IMR-90 (cell line): ENCODE data around the gene FOXP4. TPM values are rescaled to one million over a fixed set of nuclear protein-coding genes. Genes with fewer than 3 reads are reported as not detected.

ENCODE experiments used
- ATAC-seq: fragments of 200-7000 bp; cut with Tn5 transposase; 2 replicates; pipeline ENCODE4 v1.9.1; 2020; ENCODE audit warnings: low read depth, mild to moderate bottlenecking, moderate library complexity
- BruUV-seq: library from RNA; stranded (reverse); fragments of 400-500 nt; replicated peaks from 2 replicates; lab custom pipeline; 2021; lab: Mats Ljungman, UMichigan
- CTCF ChIA-PET: fragments of 300-600 bp; formaldehyde crosslinking; extraction: SDS; loops from one replicate; lab custom pipeline; 2021; ENCODE audit warnings: antibody characterized with exemption; lab: Yijun Ruan, JAX
- POLR2A ChIA-PET: fragments of 300-600 bp; sonication (Branson Sonifier 250); formaldehyde crosslinking; loops from one replicate; lab custom pipeline; 2022; ENCODE audit warnings: antibody characterized with exemption; ENCODE audit not compliant: unreplicated experiment; lab: Charles Lee
- DNase-seq: peaks from one replicate; pipeline ENCODE4 v3.0.0; 2013
- H2AFZ ChIP-seq: replicated peaks from 2 replicates; pipeline ENCODE3; 2013; ENCODE audit warnings: low read length, mild to moderate bottlenecking; ENCODE audit not compliant: poor library complexity
- H2AK5ac ChIP-seq: 2 replicates; pipeline ENCODE4 v1.6.1; 2013; ENCODE audit warnings: low read depth, low read length, inconsistent platforms
- H2AK9ac ChIP-seq: replicated peaks from 2 replicates; pipeline ENCODE3; 2013; ENCODE audit warnings: mild to moderate bottlenecking, low read depth, low read length, moderate library complexity; ENCODE audit not compliant: poor library complexity
- H2BK120ac ChIP-seq: 2 replicates; pipeline ENCODE4 v1.6.1; 2013; ENCODE audit warnings: low read depth, low read length, inconsistent platforms
- H2BK15ac ChIP-seq: 3 replicates; pipeline ENCODE4 v1.6.1; 2013; ENCODE audit warnings: low read depth, low read length, inconsistent platforms
- H2BK20ac ChIP-seq: 2 replicates; pipeline ENCODE4 v1.6.1; 2013; ENCODE audit warnings: low read depth, mild to moderate bottlenecking, inconsistent platforms, low read length, moderate library complexity
- H2BK5ac ChIP-seq: 2 replicates; pipeline ENCODE4 v1.6.1; 2013; ENCODE audit warnings: mild to moderate bottlenecking, low read depth, low read length, inconsistent platforms; ENCODE audit not compliant: poor library complexity, severe bottlenecking
- H3K14ac ChIP-seq: replicated peaks from 2 replicates; pipeline ENCODE4 v1.6.1; 2013; ENCODE audit warnings: low read depth, low read length, inconsistent platforms
- H3K18ac ChIP-seq: 2 replicates; pipeline ENCODE4 v1.6.1; 2013; ENCODE audit warnings: low read depth, low read length, control low read depth
- H3K23ac ChIP-seq: 2 replicates; pipeline ENCODE4 v1.6.1; 2013; ENCODE audit warnings: low read depth, low read length, inconsistent platforms
- H3K27ac ChIP-seq: 2 replicates; pipeline ENCODE4 v1.5.1; 2013; ENCODE audit warnings: mild to moderate bottlenecking, control low read depth, low read length; ENCODE audit not compliant: insufficient read depth
- H3K27me3 ChIP-seq: 2 replicates; pipeline ENCODE4 v1.6.1; 2013; ENCODE audit warnings: low read length; ENCODE audit not compliant: control insufficient read depth, insufficient read depth
- H3K36me3 ChIP-seq: 2 replicates; pipeline ENCODE4 v1.6.1; 2013; ENCODE audit warnings: low read length, mixed read lengths; ENCODE audit not compliant: control insufficient read depth, insufficient read depth
- H3K4ac ChIP-seq: 2 replicates; pipeline ENCODE4 v1.6.1; 2013; ENCODE audit warnings: low read depth, low read length, inconsistent platforms
- H3K4me1 ChIP-seq: 2 replicates; pipeline ENCODE4 v1.6.1; 2013; ENCODE audit warnings: low read length, mixed read lengths; ENCODE audit not compliant: control insufficient read depth, insufficient read depth
- H3K4me2 ChIP-seq: 2 replicates; pipeline ENCODE4 v1.6.1; 2013; ENCODE audit warnings: low read depth, mild to moderate bottlenecking, control low read depth, low read length, moderate library complexity
- H3K4me3 ChIP-seq: 2 replicates; pipeline ENCODE4 v1.5.1; 2013; ENCODE audit warnings: low read depth, mild to moderate bottlenecking, control low read depth, low read length, moderate library complexity; ENCODE audit not compliant: insufficient read depth
- H3K56ac ChIP-seq: 2 replicates; pipeline ENCODE4 v1.6.1; 2013; ENCODE audit warnings: low read length, inconsistent platforms; ENCODE audit not compliant: insufficient read depth; ENCODE audit errors: extremely low read depth
- H3K79me1 ChIP-seq, 2 experiments: 2 replicates each; pipeline ENCODE4 v1.6.1; 2013; ENCODE audit warnings: low read length in 2 of 2, inconsistent platforms in 1 of 2, low read depth in 1 of 2
- H3K9ac ChIP-seq: 2 replicates; pipeline ENCODE4 v1.6.1; 2013; ENCODE audit warnings: low read depth, low read length, control low read depth
- H3K9me1 ChIP-seq: 2 replicates; pipeline ENCODE4 v1.6.1; 2013; ENCODE audit warnings: low read length, inconsistent platforms; ENCODE audit not compliant: insufficient read depth
- H3K9me3 ChIP-seq: 2 replicates; pipeline ENCODE4 v1.6.1; 2013; ENCODE audit warnings: low read length; ENCODE audit not compliant: control insufficient read depth, insufficient read depth
- H4K20me1 ChIP-seq: 2 replicates; pipeline ENCODE4 v1.6.1; 2013; ENCODE audit warnings: low read length, inconsistent platforms; ENCODE audit not compliant: insufficient read depth
- H4K5ac ChIP-seq: 2 replicates; pipeline ENCODE4 v1.6.1; 2013; ENCODE audit warnings: mild to moderate bottlenecking, low read depth, low read length, control low read depth
- H4K8ac ChIP-seq, 2 experiments: 2 replicates each; pipeline ENCODE4 v1.6.1; 2013; ENCODE audit warnings: low read depth in 2 of 2, low read length in 2 of 2, control low read depth in 1 of 2, inconsistent platforms in 1 of 2
- H4K91ac ChIP-seq: 2 replicates; pipeline ENCODE4 v1.6.1; 2013; ENCODE audit warnings: low read depth, low read length, inconsistent platforms; ENCODE audit not compliant: insufficient read depth
- BHLHE40 ChIP-seq: fragments of 150-350 bp; IDR thresholded peaks from 2 replicates; pipeline ENCODE4 v1.6.1; 2016; ENCODE audit warnings: mild to moderate bottlenecking, low read depth, low read length
- CEBPB ChIP-seq: IDR thresholded peaks from 2 replicates; pipeline ENCODE4 v1.6.1; 2012; ENCODE audit warnings: low read depth, low read length, improper control_type of control experiment
- CHD1 ChIP-seq: IDR thresholded peaks from 2 replicates; pipeline ENCODE4 v1.6.1; 2012; ENCODE audit warnings: low read depth, low read length, improper control_type of control experiment
- CTCF ChIP-seq: conservative IDR thresholded peaks from 2 replicates; pipeline ENCODE4 v1.5.1; 2012; ENCODE audit warnings: mild to moderate bottlenecking, low read depth, low read length, improper control_type of control experiment
- ELK1 ChIP-seq: fragments of 150-350 bp; IDR thresholded peaks from 2 replicates; pipeline ENCODE4 v1.6.1; 2016; ENCODE audit warnings: low read depth, mild to moderate bottlenecking, low read length, moderate library complexity, borderline replicate concordance
- FOS ChIP-seq: fragments of 150-350 bp; IDR thresholded peaks from 2 replicates; pipeline ENCODE4 v1.6.1; 2016; ENCODE audit warnings: low read depth, low read length
- MAFK ChIP-seq: IDR thresholded peaks from 2 replicates; pipeline ENCODE4 v1.6.1; 2012; ENCODE audit warnings: low read depth, low read length, improper control_type of control experiment
- MAZ ChIP-seq: IDR thresholded peaks from 2 replicates; pipeline ENCODE4 v1.6.1; 2012; ENCODE audit warnings: low read depth, mild to moderate bottlenecking, low read length, improper control_type of control experiment, moderate library complexity, borderline replicate concordance
- MXI1 ChIP-seq: IDR thresholded peaks from 2 replicates; pipeline ENCODE4 v1.6.1; 2012; ENCODE audit warnings: low read depth, mild to moderate bottlenecking, low read length, moderate library complexity, borderline replicate concordance
- NFE2L2 ChIP-seq: fragments of 150-350 bp; IDR thresholded peaks from 2 replicates; pipeline ENCODE4 v1.6.1; 2016; ENCODE audit warnings: low read depth, mild to moderate bottlenecking, low read length
- POLR2A ChIP-seq: IDR thresholded peaks from 2 replicates; pipeline ENCODE4 v1.6.1; 2012; ENCODE audit warnings: mild to moderate bottlenecking, low read depth, low read length
- RAD21 ChIP-seq: IDR thresholded peaks from 2 replicates; pipeline ENCODE4 v1.6.1; 2012; ENCODE audit warnings: low read length, improper control_type of control experiment
- RCOR1 ChIP-seq: IDR thresholded peaks from 2 replicates; pipeline ENCODE4 v1.6.1; 2012; ENCODE audit warnings: mild to moderate bottlenecking, low read length, improper control_type of control experiment; ENCODE audit not compliant: insufficient replicate concordance
- RFX5 ChIP-seq: IDR thresholded peaks from 2 replicates; pipeline ENCODE4 v1.8.0; 2012; ENCODE audit warnings: low read depth, mild to moderate bottlenecking, low read length, moderate library complexity
- SMC3 ChIP-seq: fragments of 150-350 bp; IDR thresholded peaks from 2 replicates; pipeline ENCODE4 v1.6.1; 2016; ENCODE audit warnings: low read depth, mild to moderate bottlenecking, antibody characterized with exemption, low read length, moderate library complexity
- USF2 ChIP-seq: fragments of 150-350 bp; IDR thresholded peaks from 2 replicates; pipeline ENCODE4 v1.6.1; 2017; ENCODE audit warnings: mild to moderate bottlenecking, antibody characterized with exemption, low read length, low read depth
- WGBS, 2 experiments: methylation state at CpG; one replicate each; pipeline versions ENCODE4 v1.1.5 to v1.1.7; 2013; ENCODE audit warnings: missing lambda C conversion rate in 2 of 2; ENCODE audit not compliant: insufficient read length in 1 of 2; ENCODE audit errors: extremely low coverage in 2 of 2; 5-methylcytosine and 5-hydroxymethylcytosine counted together
- dilution Hi-C: fragments of 300-500 bp; cut with HindIII; formaldehyde crosslinking; loops from one replicate; pipeline ENCODE4 v1.14.3; 2018; ENCODE audit warnings: low sequenced_read_pairs; ENCODE audit not compliant: unreplicated experiment
- in situ Hi-C: fragments of 300-500 bp; cut with MboI; formaldehyde crosslinking; loops from 3 replicates; pipeline ENCODE4 v1.14.3; 2019; ENCODE audit warnings: low sequenced_read_pairs, inconsistent platforms, mixed read lengths
- intact Hi-C: fragments of 100-400 bp; cut with micrococcal nuclease; formaldehyde crosslinking; loops from 2 replicates; pipeline ENCODE4 v1.10.0; 2022
- polyA plus RNA-seq, 3 experiments: library from polyadenylated mRNA; depleted of rRNA; stranded (reverse); fragments of >200 nt; gene quantifications; 2 replicates each; pipeline ENCODE4 v1.2.3, GENCODE V29; 2012; ENCODE audit warnings: low replicate concordance in 1 of 3
- total RNA-seq: library from RNA; depleted of rRNA; stranded (reverse); fragments of >200 nt; gene quantifications from 2 replicates; pipeline ENCODE4 v1.2.3, GENCODE V29; 2012

FOXP4 gene
- total and polyA plus RNA-seq, 2 of the 4 experiments (the other 2 are of a cell fraction) = 0.72 to 9.5 TPM

GRCh38 chr6:41591122-41591521 is 44.9 kb downstream of the FOXP4 start:
- H3K4me1 ChIP-seq = no peaks in the 10 kb centered on the region
- no peaks in the 10 kb centered on the region for H3K27me3 ChIP-seq
- intact Hi-C loops = no loop called here
- H3K27ac ChIP-seq = no peak overlapping the region
- ATAC-seq (no peak), DNase-seq (no peak)
- H3K9me3 ChIP-seq = no peaks in the 10 kb centered on the region
- H3K4ac ChIP-seq = no peak overlapping the region
- TF ChIP-seq USF2 (no peak), CHD1 (no peak), ELK1 (no peak), RAD21 (no peak), RFX5 (no peak), MAFK (no peak), FOS (no peak), POLR2A (no peak), MXI1 (no peak), CEBPB (no peak), CTCF (no peak), BHLHE40 (no peak), SMC3 (no peak), RCOR1 (no peak), MAZ (no peak), NFE2L2 (no peak)
- BruUV-seq = no TSS peak
- POLR2A ChIA-PET = no interaction called here
- no peak overlapping the region for H3K18ac ChIP-seq
- no peak overlapping the region for H2BK120ac ChIP-seq
- H4K20me1 ChIP-seq = peaks cover 6% of the 10 kb centered on the region
- no peak overlapping the region for H3K4me3 ChIP-seq
- no peak overlapping the region for H4K8ac ChIP-seq
- H4K5ac ChIP-seq = no peak overlapping the region
- H3K56ac ChIP-seq = no peak overlapping the region
- H2BK5ac ChIP-seq = no peak overlapping the region
- H2AFZ ChIP-seq = no peak overlapping the region
- dilution Hi-C loops = no loop called here
- no peak overlapping the region for H2BK15ac ChIP-seq
- no peak overlapping the region for H2AK5ac ChIP-seq
- no peak overlapping the region for H3K4me2 ChIP-seq
- H3K9me1 ChIP-seq = no peaks in the 10 kb centered on the region
- in situ Hi-C loops = loop anchor here (5.0 kb wide), 2 partner anchors 169 to 219 kb away; no protein-coding TSS in a partner anchor
- H3K23ac ChIP-seq = no peak overlapping the region
- CTCF ChIA-PET = no interaction called here
- H3K79me1 ChIP-seq = no peaks in the 10 kb centered on the region
- no peak overlapping the region for H4K91ac ChIP-seq
- H2AK9ac ChIP-seq = no peak overlapping the region
- no peak overlapping the region for H3K14ac ChIP-seq
- H3K9ac ChIP-seq = no peak overlapping the region
- WGBS, 2 experiments = 80% methylated on average over 1 of the region's 6 CpGs; no CpG with 5 or more reads in 1 of the 2 experiments
- H3K36me3 ChIP-seq = peaks cover 31% of the 10 kb centered on the region
- no peak overlapping the region for H2BK20ac ChIP-seq
